Mesenchymal stem cell (in vitro differentiated cells and primary cell): ENCODE data around the gene PRR20G. TPM values are rescaled to one million over a fixed set of nuclear protein-coding genes. Genes with fewer than 3 reads are reported as not detected.

Source experiments
- small RNA-seq: library from polyadenylated mRNA; stranded (forward); fragments of <200 nt; extraction: miRNeasy Mini kit (QIAGEN cat#:217004); gene quantifications from one replicate; pipeline ENCODE3, GENCODE V24; 2013; ENCODE audit warnings: low read depth

PRR20G gene

Small RNAs within 50 kb of the gene (small RNA-seq; reads per million reads assigned to genes)
- gene RNU6-1047P = not detected
